Activated CD4-positive, CD25-positive, alpha-beta regulatory T cell treated with anti-CD3 and anti-CD28 coated beads, Interleukin-2, amount 50 U/mL, for 24 hours (primary cell): Measurements from ENCODE around the gene TMEM200B.
"Not testable (repeated sequence)": the region's sequence is repeated elsewhere in the genome, so short reads cannot be mapped to it uniquely, and the experiment has no call there.

Source experiments
- ATAC-seq, 2 donors: fragments of 150-1000 bp; cut with Tn5 transposase; one replicate each; pipeline ENCODE4 v1.10.0; 2021; ENCODE audit warnings: mild to moderate bottlenecking in 1 of 2, moderate library complexity in 1 of 2

TMEM200B gene

DNA sequence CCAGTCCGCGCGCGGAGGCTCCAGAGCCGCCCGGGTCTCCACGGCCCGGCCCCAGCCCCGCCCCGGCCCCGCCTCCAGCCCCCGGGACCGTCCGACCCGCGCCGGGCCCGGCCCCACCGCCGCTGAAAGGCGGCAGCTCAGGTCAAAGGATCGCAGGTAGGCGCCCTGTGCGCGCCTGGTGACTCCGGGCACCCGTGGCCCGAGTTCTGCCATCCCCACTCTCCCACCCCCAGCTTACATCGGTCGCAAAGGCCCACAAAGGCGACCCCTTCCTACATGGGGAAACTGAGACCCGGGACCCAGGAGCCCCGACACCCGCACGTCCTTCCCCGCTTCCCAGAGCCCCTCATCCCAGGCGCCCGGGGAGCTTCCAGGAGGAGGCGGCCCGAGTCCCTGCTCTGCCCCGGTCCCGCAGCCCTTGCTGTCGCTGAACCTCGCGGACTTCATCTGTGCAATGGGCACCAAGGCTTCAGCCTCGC lies at the start of gene TMEM200B:
Gene TMEM200B, minus strand, starts transcription at position 17 of the 479 bp plus-strand sequence. CDS start 2,075 bp downstream, outside the sequence.
- peak in 1 of 2 donors; percentile 8 for ATAC-seq

DNA sequence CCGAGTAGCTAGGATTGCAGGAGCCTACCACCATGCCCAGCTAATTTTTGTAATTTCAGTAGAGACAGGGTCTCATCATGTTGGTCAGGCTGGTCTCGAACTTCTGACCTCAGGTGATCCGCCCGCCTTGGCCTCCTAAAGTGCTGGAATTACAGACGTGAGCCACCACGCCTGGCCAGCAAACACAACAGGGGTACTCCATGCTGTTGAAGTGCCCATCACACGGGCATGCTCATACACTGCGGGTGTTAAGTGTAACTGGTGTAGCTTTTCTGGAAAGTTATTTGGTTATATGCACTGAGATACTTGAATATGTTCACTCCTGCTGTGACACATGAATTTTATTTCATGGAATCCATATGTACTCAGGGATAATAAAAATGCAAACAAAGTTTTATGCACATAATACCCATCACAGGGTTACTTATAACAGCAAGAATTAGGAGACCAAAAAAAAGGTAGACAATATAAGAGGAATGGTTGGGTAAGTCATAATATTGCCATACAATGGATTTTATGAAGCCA lies 48.8 kb upstream of the TMEM200B start:
- ATAC-seq = no peak

DNA sequence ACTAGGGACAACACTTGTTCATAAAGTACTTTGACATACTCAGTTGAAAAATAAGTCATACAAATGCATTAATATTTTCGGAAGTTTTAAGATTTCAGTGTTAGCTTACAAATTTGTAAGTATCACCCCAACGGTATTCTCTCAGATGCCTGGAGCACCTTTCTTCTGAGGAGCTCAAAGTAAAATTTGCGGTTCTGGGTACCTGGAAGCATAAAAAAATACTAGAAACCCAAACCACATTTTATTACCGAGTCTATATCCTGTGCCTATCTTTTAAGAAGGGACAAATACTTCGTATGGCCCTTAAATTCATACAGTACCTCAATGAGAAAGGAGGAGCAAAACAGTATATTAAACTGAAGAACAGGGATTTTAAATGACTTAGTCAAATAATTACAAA lies 47.8 kb upstream of the TMEM200B start:
- ATAC-seq = no peak

DNA sequence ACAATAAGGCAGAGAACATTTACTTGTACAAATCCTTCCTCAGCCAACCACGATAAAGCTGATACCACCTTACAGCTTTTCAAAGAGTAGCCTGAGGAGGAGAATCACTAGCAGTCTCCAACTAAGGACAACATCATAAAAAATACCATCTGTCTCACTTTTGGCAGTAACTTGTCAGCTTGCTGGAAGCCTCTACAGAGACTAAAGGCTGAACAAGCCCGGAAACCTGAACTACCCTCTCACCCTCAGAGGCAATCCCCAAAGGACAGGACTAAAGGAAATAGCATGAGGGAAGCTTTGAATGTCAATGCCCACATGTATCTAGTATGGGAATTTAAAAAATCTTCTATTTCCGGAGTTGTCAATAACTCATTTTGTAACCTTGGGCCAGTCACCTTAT lies 47.4 kb upstream of the TMEM200B start:
- ATAC-seq = no peak

DNA sequence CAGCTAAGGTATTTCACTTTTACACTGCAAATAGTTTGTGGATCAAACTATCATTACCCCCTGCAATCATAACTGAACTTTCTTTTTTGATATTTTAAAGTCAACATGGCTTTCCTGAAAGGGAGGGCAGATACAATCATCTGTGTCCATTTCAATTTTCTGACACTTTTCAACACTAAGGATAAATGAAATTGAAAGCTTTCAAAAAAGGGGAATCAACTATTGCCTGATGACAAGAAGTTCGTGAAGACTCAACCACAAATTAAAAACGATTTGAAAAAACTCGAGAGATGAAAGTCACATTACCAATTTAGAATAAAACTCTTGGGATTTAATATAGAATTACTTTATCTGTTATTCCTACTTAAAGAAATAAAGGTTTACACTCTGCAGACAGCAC lies 46.3 kb upstream of the TMEM200B start:
- no peak for ATAC-seq

DNA sequence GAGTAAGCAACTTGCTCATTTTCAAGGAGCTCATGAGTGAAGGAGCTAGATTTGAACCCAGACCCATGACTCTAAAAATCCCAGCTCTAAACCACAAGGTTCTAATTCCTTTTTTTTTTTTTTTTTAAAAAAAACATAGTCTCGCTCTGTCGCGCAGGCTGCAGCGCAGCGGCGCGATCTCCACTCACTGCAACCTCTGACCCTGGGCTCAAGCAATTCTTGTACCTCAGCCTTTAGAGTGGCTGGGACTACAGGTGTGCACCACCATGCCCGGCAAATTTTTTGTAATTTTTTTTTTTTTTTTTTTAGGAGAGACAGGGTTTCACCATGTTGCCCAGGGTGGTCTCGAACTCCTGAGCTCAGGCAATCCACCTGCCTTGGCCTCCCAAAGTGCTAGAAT lies 44.2 kb upstream of the TMEM200B start:
- ATAC-seq = no peak

DNA sequence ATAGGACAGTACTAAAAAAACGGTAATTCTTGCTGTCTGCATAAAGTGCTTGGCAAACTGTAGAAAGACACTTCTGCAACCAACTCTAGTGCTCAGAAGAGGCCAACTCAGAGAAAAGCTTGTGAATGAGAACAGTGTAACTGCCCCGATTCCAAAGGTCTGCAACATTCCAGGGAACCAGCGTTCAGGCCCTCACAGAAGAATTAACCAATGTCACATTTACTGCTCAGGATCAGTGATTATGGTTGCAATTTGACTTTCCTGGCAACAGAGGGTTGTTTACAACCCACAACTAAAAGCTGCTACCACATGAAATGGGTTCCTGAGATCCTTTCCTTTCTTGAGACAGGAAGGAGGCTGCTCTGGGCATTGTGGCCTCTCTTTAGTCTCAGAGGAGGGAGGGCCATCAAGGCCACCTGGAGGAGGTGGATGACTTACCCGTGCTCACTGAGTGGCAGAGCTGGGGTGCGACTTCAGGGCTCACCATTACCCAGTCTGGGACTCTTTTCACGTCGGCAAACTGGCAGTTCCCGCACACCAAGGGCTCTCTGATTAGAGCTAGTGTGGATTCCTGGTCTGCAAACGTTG lies 42.7 kb upstream of the TMEM200B start:
- no peak for ATAC-seq

DNA sequence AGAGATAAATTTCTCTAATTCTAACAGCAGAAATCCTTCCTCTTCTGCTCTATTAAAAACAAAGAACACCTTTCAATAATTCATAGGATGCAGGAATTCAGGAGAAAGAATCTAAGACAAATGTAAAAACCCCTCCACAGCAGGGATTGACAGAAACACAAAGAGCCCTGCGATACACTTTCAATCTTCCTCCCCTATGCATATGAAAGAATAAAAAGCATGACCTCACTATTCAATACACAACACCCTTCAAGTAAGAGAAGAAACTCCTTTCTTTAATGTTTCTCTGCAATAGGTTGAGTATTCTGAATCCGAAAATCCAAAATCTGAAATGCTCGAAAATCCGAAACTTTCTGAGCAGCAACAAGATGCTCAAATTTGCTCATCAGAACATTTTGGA lies 40.9 kb upstream of the TMEM200B start:
- no peak for ATAC-seq

DNA sequence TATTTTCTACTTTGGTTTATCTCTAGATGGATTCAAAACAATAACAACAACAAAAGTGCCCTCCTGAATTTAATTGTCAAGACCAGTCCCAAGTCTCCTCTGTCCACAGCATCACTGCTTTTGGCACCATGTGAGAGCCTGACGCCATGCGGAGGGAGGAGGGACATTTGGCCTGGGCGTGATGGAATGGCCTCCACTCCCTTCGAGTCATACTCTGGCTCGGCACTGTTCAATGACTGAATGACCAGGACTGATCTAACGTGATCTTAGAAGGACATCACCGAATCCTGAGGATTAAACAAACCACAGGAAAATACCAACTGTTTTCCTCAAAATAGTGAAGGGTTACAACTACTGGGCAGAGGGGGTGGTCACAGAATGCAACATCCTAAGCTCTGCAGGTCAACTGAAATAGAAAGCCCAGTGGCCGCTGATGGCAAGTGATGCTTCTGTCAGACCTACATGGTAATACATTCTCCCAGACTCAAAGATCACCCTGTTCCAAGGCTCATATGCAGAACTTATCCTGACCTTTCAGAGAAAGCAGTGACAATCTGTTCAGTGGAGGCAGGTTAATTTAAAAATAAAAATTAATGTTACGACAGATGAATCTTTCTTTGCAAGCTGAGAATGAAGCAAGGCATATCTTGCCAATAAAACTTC lies 38.9 kb upstream of the TMEM200B start:
- ATAC-seq = no peak

DNA sequence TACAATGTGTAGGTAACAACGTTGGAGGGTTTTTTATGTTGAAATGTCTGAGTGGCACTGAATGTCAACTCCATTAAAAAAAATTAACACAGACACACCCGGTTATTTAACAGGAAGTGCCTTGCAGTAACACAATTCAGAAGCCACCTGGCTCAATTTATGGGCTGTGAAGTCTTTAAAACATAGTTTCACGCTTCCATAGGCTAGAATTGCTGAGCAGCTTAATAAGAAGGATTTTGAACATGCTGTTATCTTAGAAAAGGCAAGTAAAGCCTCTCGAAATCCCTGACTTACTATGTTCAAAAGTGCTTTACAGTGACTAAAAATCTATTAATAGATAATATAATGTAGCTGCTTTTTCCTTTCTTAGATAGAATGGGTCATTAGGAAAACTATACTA lies 38.3 kb upstream of the TMEM200B start:
- no peak for ATAC-seq

DNA sequence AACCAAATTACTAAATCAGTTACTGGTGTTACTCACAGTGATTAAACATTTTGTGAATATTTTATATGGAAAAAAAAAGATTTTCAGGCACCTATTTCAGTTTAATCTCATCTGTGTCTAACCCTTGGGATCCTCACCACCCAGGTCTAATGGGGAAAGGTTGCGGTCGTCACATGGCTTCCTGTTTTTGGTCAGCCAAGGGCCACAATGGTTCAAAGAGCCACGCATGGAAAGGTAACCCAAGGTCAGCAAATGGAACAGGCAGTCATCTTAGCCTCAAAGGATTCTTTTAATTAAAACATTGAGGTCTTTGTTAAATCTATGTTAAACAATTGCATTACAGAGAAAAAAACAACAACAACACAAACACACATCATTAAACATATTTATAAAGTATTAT lies 36.1 kb upstream of the TMEM200B start:
- no peak for ATAC-seq

DNA sequence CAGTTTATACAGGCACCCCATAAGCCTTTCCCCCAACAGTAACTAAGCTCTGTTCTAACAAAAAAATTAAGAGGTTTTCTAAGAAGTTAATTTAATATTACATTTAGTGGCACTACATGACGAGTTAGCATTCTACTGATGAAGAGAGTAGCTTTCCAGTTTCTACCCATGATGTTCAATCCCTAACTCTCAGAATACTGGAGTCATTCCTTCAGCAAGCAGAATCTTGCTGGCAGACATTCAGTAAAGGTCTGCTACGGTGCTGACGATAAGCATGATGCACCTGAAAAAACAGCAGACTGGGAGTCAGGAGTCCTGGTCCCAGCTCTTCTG lies 33.5 kb upstream of the TMEM200B start:
- ATAC-seq = no peak

DNA sequence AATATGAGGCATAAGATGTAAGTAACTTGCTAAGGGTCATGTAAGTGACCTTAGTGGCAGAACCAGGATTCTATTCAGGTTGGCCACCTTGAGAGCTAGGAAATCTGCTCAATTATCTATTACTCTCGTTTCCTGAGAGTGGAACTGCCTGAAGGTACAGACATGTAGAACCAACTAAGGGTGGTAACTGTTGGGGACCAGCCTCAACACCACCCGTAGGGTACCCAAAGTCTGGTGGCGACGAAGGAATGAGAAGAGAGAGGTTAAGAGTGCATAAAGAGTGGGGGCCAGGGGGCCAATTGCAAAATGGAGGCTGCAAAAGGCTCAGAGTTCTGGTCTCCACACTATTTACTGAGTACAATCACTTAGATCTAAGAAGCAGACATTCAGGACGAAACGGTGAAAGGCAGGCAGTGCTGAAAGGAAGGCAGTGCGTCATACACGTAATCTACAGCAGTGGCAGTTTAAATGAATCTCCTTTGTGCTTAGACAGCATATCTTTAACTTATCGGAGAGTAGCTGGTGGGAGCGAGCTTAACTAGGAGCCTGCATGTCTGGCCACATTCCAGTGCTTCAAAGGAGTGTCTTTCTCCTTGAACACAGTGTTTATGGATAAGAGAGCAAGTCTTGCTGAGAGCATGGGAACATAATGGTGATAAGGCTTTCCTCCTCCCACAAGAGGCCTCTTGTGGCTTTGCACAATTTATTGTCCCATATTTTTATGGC lies 33.0 kb upstream of the TMEM200B start:
- no peak for ATAC-seq

DNA sequence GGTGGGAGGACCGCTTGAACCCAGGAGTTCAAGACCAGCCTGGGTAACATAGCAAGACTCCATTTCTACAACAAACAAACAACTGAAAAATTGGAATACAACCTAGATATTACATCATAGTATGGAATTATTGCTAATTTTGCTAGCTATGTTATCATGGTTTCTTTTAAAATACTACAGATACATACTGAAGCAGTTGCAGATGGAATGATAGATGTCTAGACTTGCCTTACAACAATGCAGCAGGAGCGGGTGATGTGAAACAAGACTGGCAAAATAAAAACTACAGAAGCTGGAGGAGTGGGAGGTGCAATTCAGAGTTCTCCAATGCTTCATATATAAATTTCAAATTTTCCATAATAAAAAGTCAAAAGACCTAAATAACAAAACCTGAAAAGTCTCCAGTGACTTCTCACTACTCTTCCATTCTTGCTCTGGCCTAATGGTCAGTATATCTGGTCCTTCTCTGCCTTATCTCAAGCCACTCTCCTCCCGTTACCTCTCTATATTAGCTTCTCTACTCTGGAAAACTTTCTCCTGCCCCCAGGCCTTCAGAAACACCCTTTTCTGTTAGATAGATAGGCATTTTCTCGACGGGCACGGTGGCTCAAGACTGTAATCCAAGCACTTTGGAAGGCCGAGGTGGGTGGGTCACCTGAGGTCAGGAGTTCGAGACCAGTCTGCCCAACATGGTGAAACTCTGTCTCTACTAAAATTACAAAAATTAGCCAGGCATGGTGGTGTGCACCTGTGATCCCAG lies 28.5 kb upstream of the TMEM200B start:
- ATAC-seq = no peak

DNA sequence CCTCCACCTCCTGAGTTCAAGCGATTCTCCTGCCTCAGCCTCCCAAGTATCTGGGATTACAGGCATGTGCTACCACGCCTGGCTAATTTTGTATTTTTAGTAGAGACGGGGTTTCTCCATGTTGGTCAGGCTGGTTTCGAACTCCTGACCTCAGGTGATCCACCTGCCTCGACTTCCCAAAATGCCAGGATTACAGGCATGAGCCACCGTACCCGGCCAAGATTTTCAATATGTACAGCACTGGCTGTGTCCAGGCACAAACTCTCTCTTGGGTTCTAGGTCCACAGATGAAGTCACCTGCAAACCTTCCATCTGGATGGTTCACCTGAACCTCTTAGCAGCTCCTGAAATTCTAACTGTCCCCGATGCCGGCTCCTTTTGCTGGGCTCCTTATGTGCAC lies 26.6 kb upstream of the TMEM200B start:
- not testable (repeated sequence) for ATAC-seq

DNA sequence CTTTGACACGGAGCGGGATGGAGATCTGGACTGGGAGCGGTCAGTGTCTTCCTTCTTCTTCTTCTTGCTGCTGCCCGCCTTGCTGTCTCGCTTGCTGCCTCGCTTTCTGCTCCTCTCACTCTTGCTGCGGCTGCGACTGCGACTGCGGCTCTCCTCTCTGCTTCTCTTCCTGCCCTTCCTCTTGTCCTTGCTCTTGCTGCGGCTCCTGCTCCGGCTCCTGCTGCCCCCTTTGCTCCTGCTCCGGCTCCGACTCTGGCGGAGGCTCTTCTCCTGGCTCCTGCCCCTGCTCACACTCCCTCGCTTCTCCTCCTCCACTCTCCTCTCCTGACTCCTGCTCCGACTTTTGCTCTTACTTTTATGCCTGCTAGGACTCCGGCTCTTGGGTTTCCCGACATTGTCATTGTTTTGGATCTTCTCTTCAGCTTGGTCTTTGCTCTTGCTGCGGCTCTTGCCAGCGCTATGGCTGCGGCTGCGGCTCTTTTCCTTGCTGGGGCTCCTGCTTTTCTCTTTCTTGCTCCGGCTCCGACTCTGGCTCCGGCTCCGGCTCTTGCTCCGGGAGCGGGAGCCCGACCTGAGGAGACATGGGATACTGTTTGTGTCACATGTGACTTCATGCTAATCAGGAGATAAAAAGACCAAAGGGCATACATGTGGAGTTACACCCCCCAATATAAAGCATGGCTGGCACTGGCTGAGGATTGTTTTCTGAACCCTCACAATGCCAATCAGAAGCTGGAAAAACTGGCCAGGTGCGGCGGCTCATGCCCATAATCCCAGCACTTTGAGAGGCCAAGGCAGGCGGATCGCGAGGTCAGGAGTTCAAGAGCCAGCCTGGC lies 25.2 kb upstream of the TMEM200B start:
- ATAC-seq = no peak

DNA sequence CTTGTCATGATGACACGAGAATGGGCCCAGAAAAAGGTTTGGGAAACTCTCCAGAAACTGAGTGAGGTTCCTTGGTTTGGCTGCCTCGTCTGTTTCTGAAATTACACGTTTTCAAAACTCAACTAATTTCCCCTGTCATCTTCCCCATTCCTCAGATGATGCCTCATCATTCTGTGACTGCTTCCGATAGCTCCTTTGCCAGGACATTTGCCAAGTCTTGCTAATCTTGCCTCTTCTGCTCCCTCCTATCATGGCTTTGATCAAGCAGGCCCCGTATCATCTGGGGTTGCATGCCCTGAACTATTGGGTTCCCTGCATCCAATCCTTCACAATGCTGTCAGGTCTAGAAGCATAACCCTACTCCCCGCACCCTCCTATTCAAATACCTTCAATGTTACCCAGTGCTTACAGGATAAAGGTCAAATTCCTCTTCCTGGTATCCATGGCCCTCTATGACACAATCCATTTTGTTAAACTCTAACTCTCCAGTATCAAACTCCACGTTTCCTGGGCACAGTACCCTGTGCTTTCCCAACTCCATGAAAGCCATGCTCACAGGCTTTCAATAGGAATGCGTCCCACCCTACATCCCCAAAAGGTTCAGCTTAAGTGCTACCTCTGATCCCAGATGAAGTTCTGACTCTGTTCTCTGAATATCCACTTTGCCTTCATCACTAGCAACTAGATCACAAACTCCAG lies 22.2 kb upstream of the TMEM200B start:
- no peak for ATAC-seq

DNA sequence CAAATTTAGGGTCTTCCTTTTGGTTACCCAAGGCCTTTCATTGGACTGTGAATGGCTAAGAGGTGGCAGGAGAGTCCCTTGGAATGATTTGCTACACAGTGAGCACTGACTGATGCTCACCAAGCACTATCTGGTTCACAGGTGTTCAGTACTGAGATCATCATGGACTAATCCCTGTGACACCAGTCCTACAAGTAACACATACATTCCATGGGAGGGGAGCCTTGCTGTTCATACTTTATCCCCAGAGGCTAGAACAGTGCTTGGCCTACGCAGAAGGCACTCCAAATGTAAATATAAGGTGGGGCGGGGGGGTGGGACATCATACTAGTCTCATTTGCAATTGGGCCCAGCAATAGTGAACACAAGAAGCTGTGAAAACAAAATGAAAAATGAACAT lies 20.5 kb upstream of the TMEM200B start:
- no peak for ATAC-seq

DNA sequence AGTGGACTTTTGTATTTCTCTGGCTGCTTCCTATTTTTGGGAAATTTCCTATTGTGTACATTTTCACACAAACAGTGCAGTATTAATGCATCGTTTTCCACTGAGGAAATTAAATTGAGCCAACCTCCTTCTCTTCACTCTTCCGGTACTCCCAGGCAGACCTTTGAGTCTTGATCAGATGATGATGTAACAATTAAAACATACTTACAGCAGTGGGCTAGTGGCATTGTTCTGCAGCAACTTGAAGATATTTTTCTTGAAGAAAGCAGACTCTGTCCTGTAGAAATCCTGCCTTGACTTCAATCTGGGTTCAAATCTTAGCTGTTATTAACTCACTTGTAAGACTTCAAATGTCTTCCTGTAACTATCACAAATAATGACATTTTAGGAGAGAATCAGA lies 19.0 kb upstream of the TMEM200B start:
- ATAC-seq = no peak

DNA sequence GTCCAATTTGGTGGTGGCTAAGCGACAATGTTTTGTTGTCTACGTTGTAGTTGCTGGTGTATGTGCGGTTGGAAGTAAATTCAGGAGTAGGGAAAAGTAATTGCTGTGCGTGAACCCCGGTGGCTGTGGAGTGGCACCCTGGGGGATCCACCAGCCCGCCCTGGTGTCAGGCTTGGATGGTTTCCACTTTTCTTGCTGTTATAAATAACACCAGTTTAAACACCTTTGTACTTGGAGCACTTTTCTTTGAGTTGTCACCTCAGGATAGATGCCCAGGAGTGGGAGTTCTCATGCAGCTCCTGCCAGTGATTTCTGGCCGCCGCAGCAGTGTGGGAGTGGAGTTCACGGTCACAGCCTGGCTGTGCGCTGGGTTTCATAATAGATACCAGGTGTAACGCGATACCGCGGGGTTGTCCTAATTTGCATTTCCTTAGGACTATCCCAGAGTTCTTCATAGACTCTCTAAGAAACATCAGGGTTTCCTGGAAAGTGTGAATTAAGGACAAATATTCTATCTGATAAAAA lies 12.8 kb upstream of the TMEM200B start:
- no peak for ATAC-seq

DNA sequence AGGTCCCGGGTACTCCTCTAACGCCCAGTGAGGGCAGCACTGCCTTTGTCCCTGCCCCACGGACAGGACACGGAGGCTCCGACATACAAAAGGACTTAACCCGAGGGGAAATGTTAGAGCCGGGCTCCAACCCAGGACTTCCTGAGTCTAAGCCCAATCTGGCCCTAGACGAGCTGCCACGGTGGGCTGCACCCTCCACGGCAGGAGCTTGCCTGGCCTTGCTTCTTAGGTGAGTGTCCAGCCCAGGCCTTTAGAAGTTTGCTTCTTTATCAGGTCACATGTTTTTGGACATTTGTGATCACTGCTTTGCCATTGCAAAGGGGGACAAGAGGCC lies 11.0 kb upstream of the TMEM200B start:
- no peak for ATAC-seq
